ENCODE results near the gene BRD3OS.
"Not testable (repeated sequence)": the region's sequence is repeated elsewhere in the genome, so short reads cannot be mapped to it uniquely, and the experiment has no call there.

Gene BRD3OS

GRCh38 chr9:133982971-133983720, 42.1 kb upstream of the BRD3OS start:
- no peak overlapping the region for H3K27ac ChIP-seq (ENCODE audit: insufficient read depth in 1 of 2, low read depth in 1 of 2, low read length in 2 of 2, poor library complexity in 1 of 2, severe bottlenecking in 2 of 2)
- H3K4me1 ChIP-seq (ENCODE audit: control extremely low read depth in 1 of 4, control insufficient read depth in 4 of 4, insufficient read depth in 4 of 4, low read length in 3 of 4): no peaks in the 10 kb centered on the region
- DNase-seq: no peak
- WGBS (ENCODE audit: insufficient coverage): 87% methylated on average over 24 of the region's 25 CpGs
- ChIA-PET POLR2A (no interaction called here), CTCF (interaction anchor here (2.7 kb wide), 1 partner anchor 10 kb away, joined by 6 read pairs; no protein-coding TSS in a partner anchor)
- no peak overlapping the region for H3K4me3 ChIP-seq (ENCODE audit: control insufficient read depth in 1 of 7, extremely low read depth in 1 of 7, insufficient read depth in 4 of 7, low read depth in 2 of 7, low read length in 6 of 7)
- H3K27me3 ChIP-seq (replicated peaks in 2 of 5; ENCODE audit: control insufficient read depth in 4 of 5, insufficient read depth in 5 of 5, low read length in 4 of 5): peaks cover 0 to 19% (median 2%) of the 10 kb centered on the region in 5 experiments
- no peaks in the 10 kb centered on the region for H3K36me3 ChIP-seq (ENCODE audit: control insufficient read depth in 4 of 4, insufficient read depth in 4 of 4, low read length in 3 of 4)
- no peaks in the 10 kb centered on the region for H3K9me3 ChIP-seq (ENCODE audit: control extremely low read depth in 1 of 5, control insufficient read depth in 4 of 5, insufficient read depth in 2 of 5, low read depth in 1 of 5, low read length in 4 of 5)

- peaks cover 0 to 18% (median 14%) of the 10 kb centered on the region in 5 experiments for H3K27me3 ChIP-seq (replicated peaks in 2 of 5; ENCODE audit: control insufficient read depth in 4 of 5, insufficient read depth in 5 of 5, low read length in 4 of 5)
- H3K27ac ChIP-seq (ENCODE audit: insufficient read depth in 1 of 2, low read depth in 1 of 2, low read length in 2 of 2, poor library complexity in 1 of 2, severe bottlenecking in 2 of 2): no peak overlapping the region
- H3K36me3 ChIP-seq (ENCODE audit: control insufficient read depth in 4 of 4, insufficient read depth in 4 of 4, low read length in 3 of 4): no peaks in the 10 kb centered on the region
- peaks cover 0 to 6% (median 4%) of the 10 kb centered on the region in 4 experiments for H3K4me1 ChIP-seq (ENCODE audit: control extremely low read depth in 1 of 4, control insufficient read depth in 4 of 4, insufficient read depth in 4 of 4, low read length in 3 of 4)
- H3K4me3 ChIP-seq (ENCODE audit: control insufficient read depth in 1 of 7, extremely low read depth in 1 of 7, insufficient read depth in 4 of 7, low read depth in 2 of 7, low read length in 6 of 7): no peak overlapping the region
- WGBS (ENCODE audit: insufficient coverage): 95% methylated on average over 4 of the region's 6 CpGs
- H3K9me3 ChIP-seq (ENCODE audit: control extremely low read depth in 1 of 5, control insufficient read depth in 4 of 5, insufficient read depth in 2 of 5, low read depth in 1 of 5, low read length in 4 of 5): no peaks in the 10 kb centered on the region
- ChIA-PET CTCF (no interaction called here), POLR2A (no interaction called here)
- DNase-seq: no peak
These were observed 39.2 kb upstream of the BRD3OS start for GRCh38 chr9:133986061-133986460.

DNA sequence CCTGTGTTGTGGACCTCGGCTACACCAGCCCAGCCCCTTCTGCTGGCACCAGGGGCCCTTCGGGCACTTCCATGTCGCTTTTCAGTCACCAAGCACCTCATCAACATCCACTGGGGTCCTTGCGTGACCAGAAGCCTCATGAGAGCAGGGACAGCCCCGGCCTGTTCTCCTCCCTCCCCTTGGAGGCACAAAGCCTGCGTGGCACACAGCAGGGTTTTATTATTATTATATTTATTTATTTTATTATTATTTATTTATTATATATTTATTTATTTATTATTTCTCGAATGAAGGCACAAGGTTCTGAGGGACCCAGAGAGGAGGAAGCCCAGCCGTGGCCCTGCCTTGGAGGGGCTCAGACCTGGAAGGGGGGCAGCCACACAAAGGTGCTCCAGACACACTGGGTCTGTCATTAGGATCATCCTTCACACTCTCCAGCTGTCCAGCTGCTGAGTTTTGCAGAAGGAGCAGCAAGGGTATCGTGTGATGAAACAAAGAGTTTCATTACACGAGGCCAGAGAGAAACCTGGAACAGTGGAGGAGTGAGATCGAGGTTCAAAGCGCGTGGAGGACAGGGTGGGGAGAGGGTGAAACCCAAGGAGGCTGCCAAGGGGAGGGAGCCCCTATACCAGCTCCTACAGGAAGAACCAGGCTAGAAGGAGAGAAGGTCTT, 38.4 kb upstream of the BRD3OS start:
- DNase-seq: no peak
- POLR2A ChIA-PET: no interaction called here
- CTCF ChIA-PET: interaction anchor here (0.7 kb wide), 1 partner anchor 8 kb away, joined by 3 read pairs; no protein-coding TSS in a partner anchor
- WGBS (ENCODE audit: insufficient coverage): 93% methylated on average over 8 of the region's 13 CpGs
- Histone ChIP-seq H3K27me3 (replicated peaks in 2 of 5; ENCODE audit: control insufficient read depth in 4 of 5, insufficient read depth in 5 of 5, low read length in 4 of 5) (peaks cover 0 to 27% (median 19%) of the 10 kb centered on the region in 5 experiments), H3K4me3 (ENCODE audit: control insufficient read depth in 1 of 7, extremely low read depth in 1 of 7, insufficient read depth in 4 of 7, low read depth in 2 of 7, low read length in 6 of 7) (no peak overlapping the region), H3K27ac (ENCODE audit: insufficient read depth in 1 of 2, low read depth in 1 of 2, low read length in 2 of 2, poor library complexity in 1 of 2, severe bottlenecking in 2 of 2) (no peak overlapping the region), H3K9me3 (ENCODE audit: control extremely low read depth in 1 of 5, control insufficient read depth in 4 of 5, insufficient read depth in 2 of 5, low read depth in 1 of 5, low read length in 4 of 5) (no peaks in the 10 kb centered on the region), H3K4me1 (ENCODE audit: control extremely low read depth in 1 of 4, control insufficient read depth in 4 of 4, insufficient read depth in 4 of 4, low read length in 3 of 4) (peaks cover 0 to 14% (median 12%) of the 10 kb centered on the region in 4 experiments), H3K36me3 (ENCODE audit: control insufficient read depth in 4 of 4, insufficient read depth in 4 of 4, low read length in 3 of 4) (no peaks in the 10 kb centered on the region)

DNA sequence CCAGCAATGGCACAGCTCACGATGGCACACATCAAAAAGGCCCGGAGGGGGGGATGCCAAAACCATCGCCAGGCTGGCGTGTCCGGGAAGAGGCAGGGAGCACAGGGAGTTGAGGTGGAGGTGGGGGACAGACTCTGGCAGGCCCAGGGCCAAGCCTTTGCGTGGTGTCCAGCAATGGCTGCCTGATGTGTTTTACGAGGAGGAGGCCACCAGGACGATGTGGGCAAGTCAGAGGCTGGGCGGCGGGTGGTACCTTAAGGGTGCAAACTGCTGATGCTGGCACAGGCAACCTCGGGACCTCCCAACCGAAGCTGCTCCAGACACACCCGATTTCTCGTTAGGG, 37.9 kb upstream of the BRD3OS start:
- H3K27me3 ChIP-seq (replicated peaks in 2 of 5; ENCODE audit: control insufficient read depth in 4 of 5, insufficient read depth in 5 of 5, low read length in 4 of 5): peaks cover 0 to 32% (median 19%) of the 10 kb centered on the region in 5 experiments
- H3K9me3 ChIP-seq (ENCODE audit: control extremely low read depth in 1 of 5, control insufficient read depth in 4 of 5, insufficient read depth in 2 of 5, low read depth in 1 of 5, low read length in 4 of 5): no peaks in the 10 kb centered on the region
- DNase-seq: no peak
- H3K4me3 ChIP-seq (ENCODE audit: control insufficient read depth in 1 of 7, extremely low read depth in 1 of 7, insufficient read depth in 4 of 7, low read depth in 2 of 7, low read length in 6 of 7): no peak overlapping the region
- peaks cover 0 to 19% (median 17%) of the 10 kb centered on the region in 4 experiments for H3K4me1 ChIP-seq (ENCODE audit: control extremely low read depth in 1 of 4, control insufficient read depth in 4 of 4, insufficient read depth in 4 of 4, low read length in 3 of 4)
- no peaks in the 10 kb centered on the region for H3K36me3 ChIP-seq (ENCODE audit: control insufficient read depth in 4 of 4, insufficient read depth in 4 of 4, low read length in 3 of 4)
- no peak overlapping the region for H3K27ac ChIP-seq (ENCODE audit: insufficient read depth in 1 of 2, low read depth in 1 of 2, low read length in 2 of 2, poor library complexity in 1 of 2, severe bottlenecking in 2 of 2)
- ChIA-PET CTCF (interaction anchor here (0.7 kb wide), 1 partner anchor 9 kb away, joined by 3 read pairs; no protein-coding TSS in a partner anchor), POLR2A (no interaction called here)
- 98% methylated on average over 14 of the region's 14 CpGs for WGBS (ENCODE audit: insufficient coverage)

DNA sequence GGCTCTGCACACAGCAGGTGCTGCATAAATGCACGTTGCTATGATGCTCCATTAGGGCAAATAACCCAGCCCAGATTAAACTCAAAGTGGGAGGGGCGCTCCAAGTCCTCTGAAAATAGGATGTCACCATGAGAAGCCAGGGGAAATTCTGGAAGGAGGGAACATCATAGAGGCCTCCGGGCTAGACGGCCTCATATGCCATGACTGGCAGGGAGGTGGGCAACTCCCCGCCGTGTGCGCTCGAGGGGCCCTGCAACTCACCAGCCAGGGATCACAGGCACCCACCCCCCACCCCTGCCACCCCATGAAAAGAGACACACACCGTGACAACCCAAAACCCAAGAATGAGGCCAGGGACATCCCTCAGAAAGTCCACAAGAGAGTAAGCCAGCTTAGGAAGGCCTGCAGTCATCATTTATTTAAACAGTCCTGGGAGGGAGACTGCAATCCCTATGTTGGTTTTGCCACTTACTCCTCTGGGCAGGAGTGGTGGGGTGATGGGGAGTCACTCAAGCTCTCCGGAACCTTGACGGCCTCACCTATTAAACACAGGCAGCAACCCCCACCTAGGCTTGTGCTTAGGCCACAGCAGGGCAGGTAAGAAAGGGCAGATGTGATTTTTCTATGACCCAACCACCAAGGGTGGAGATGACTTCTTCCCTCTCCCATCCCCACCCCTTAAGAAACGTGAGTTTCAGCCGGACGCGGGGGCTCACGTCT, 37.2 kb upstream of the BRD3OS start:
- DNase-seq: no peak
- ChIA-PET POLR2A (no interaction called here), CTCF (no interaction called here)
- 95% methylated on average over 4 of the region's 16 CpGs for WGBS (ENCODE audit: insufficient coverage)
- Histone ChIP-seq H3K27me3 (replicated peaks in 2 of 5; ENCODE audit: control insufficient read depth in 4 of 5, insufficient read depth in 5 of 5, low read length in 4 of 5) (peaks cover 0 to 36% (median 20%) of the 10 kb centered on the region in 5 experiments), H3K9me3 (ENCODE audit: control extremely low read depth in 1 of 5, control insufficient read depth in 4 of 5, insufficient read depth in 2 of 5, low read depth in 1 of 5, low read length in 4 of 5) (no peaks in the 10 kb centered on the region), H3K4me1 (ENCODE audit: control extremely low read depth in 1 of 4, control insufficient read depth in 4 of 4, insufficient read depth in 4 of 4, low read length in 3 of 4) (peaks cover 0 to 23% (median 20%) of the 10 kb centered on the region in 4 experiments), H3K4me3 (ENCODE audit: control insufficient read depth in 1 of 7, extremely low read depth in 1 of 7, insufficient read depth in 4 of 7, low read depth in 2 of 7, low read length in 6 of 7) (no peak overlapping the region), H3K36me3 (ENCODE audit: control insufficient read depth in 4 of 4, insufficient read depth in 4 of 4, low read length in 3 of 4) (no peaks in the 10 kb centered on the region), H3K27ac (ENCODE audit: insufficient read depth in 1 of 2, low read depth in 1 of 2, low read length in 2 of 2, poor library complexity in 1 of 2, severe bottlenecking in 2 of 2) (no peak overlapping the region)

DNA sequence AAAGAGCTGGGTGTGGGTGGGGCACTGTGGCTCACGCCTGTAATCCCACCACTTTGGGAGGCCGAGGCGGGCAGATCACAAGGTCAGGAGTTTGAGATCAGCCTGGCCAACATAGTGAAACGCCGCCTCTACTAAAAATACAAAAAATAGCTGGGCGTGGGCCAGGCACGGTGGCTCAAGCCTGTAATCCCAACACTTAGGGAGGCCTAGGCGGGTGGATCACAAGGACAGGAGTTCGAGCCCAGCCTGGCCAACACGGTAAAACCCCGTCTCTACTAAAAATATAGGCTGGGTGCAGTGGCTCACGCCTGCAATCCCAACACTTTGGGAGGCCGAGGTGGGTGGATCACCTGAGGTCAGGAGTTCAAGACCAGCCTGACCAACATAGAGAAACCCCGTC, 36.5 kb upstream of the BRD3OS start:
- H3K4me3 ChIP-seq (ENCODE audit: control insufficient read depth in 1 of 7, extremely low read depth in 1 of 7, insufficient read depth in 4 of 7, low read depth in 2 of 7, low read length in 6 of 7); H3K9me3 ChIP-seq (ENCODE audit: control extremely low read depth in 1 of 5, control insufficient read depth in 4 of 5, insufficient read depth in 2 of 5, low read depth in 1 of 5, low read length in 4 of 5); H3K27ac ChIP-seq (ENCODE audit: insufficient read depth in 1 of 2, low read depth in 1 of 2, low read length in 2 of 2, poor library complexity in 1 of 2, severe bottlenecking in 2 of 2); DNase-seq; POLR2A ChIA-PET; H3K36me3 ChIP-seq (ENCODE audit: control insufficient read depth in 4 of 4, insufficient read depth in 4 of 4, low read length in 3 of 4): not testable (repeated sequence)
- CTCF ChIA-PET: interaction anchor here (0.7 kb wide), 1 partner anchor 200 kb away, joined by 4 read pairs; no protein-coding TSS in a partner anchor
- Histone ChIP-seq H3K4me1 (ENCODE audit: control extremely low read depth in 1 of 4, control insufficient read depth in 4 of 4, insufficient read depth in 4 of 4, low read length in 3 of 4) (peaks cover 0 to 29% (median 27%) of the 10 kb centered on the region in 4 experiments), H3K27me3 (replicated peaks in 2 of 5; ENCODE audit: control insufficient read depth in 4 of 5, insufficient read depth in 5 of 5, low read length in 4 of 5) (peaks cover 0 to 43% (median 26%) of the 10 kb centered on the region in 5 experiments)
- 95% methylated on average over 10 of the region's 14 CpGs for WGBS (ENCODE audit: insufficient coverage)
